NCI-H2107 treated with DMSO at 0.1 percent for 48 hours (cell line): Measurements from ENCODE around the gene MKNK1.

Experiments used
- DNase-seq: peaks from one replicate; lab custom pipeline; 2025; ENCODE audit not compliant: unreplicated experiment; lab: John Stamatoyannopoulos, UW

Gene MKNK1

DNA sequence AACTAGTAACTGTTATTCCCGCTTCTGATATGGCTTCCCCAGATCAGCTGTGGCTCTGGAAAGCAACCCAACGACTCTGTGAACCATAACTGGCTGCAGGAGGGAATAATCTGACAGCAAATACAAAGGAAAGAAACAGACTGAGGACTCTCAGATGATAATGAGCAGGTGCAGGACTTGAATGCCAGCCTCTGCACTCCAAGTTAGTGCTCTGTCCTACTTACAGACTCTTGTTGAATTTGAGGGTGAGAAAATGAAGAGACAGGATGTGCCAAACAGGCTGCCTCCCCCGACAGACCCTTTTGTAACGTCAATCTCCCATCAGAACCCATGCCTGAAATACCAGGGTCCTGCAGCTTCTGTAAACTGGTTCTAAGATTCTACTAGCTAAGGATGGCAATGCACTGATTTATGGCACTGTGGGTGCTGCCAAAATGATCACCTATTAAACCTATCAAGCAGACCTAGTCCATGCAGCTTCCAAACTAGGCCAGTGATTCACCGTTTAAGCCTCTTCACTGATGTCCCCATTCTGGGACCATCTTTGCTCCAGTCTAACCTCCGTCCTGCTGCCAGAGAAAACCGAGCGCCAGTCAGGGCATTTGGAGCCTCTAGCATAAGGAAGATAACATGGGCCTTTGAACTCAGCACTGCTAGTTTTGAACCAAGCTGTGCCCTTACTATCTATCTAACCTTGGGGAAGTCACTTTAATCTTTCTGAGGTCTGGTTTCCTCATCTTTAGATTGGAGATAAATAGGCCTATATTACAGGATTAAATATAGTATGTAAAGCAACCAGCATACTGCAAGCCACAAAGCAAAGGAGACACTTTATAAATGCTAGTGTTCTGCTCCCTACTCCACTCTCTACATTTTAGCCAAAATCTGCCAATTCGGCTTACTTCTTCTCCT, 4.8 kb downstream of the MKNK1 start:
- no peak for DNase-seq

GRCh38 chr1:46596846-46597245, 7.2 kb downstream of the MKNK1 start:
- no peak for DNase-seq

GRCh38 chr1:46596036-46596435, 8.0 kb downstream of the MKNK1 start:
- no peak for DNase-seq

DNA sequence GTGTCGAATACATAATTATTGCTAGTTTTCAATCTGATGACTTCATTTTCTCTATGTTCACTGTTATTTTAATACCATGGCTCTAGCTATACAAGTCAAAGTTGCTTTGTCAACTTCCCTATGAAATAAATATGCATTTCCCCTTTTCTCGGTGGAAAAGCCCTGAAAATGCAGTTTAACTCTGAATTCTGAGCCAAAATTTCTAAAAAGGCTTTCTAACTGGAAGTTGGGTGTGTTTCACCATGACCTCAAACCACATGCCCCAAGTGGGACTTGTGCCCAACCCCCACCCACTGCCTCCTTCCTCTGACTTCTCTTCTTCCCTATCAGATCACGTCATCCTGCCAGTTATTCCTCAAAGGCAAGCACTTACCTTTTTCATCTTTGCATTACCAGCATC, 8.9 kb downstream of the MKNK1 start:
- DNase-seq: no peak

- DNase-seq: no peak
Measured at GRCh38 chr1:46594063-46594462, 10.0 kb downstream of the MKNK1 start.

GRCh38 chr1:46592823-46593222, 11.2 kb downstream of the MKNK1 start:
- DNase-seq: no peak

DNA sequence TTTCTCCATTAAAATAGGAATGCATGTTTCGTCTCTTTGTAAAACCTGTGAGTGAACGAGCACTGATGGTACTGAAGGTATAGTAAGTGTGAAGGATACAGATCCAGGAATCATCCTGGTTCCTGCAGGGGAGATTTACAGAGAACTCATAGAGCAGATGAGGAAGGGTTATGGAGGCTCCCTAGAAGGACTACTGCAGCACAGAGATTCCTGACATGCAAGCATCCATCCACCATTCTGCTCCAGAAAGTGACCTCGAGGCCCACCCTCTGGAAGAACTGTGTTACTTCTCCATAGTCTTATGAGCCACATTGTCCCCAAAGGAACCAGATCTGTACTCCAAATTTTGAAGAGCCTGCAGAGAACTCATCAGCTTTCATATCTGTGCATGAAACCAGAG, 14.5 kb downstream of the MKNK1 start:
- no peak for DNase-seq

DNA sequence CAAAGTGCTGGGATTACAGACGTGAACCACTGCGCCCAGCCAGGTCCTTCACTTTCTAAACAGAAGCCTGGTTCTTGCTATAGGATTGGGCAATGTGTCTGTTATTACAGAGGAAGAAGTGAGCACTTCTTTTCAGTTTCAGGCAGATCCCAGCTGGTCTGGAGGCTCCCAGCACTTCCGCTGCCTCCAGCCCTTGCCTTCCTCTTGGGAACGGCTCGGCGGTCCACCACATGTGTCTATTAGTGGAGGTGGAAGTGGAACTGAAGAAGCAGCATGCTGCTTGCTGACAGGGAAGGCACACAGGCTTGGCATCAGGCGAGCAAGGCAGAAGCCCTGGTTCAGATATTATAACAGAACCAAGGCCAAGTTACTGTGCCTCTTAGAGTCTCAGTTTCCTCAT, 17.0 kb downstream of the MKNK1 start:
- DNase-seq: no peak

- no peak for DNase-seq
Measured at GRCh38 chr1:46585312-46585938, 18.6 kb downstream of the MKNK1 start.

DNA sequence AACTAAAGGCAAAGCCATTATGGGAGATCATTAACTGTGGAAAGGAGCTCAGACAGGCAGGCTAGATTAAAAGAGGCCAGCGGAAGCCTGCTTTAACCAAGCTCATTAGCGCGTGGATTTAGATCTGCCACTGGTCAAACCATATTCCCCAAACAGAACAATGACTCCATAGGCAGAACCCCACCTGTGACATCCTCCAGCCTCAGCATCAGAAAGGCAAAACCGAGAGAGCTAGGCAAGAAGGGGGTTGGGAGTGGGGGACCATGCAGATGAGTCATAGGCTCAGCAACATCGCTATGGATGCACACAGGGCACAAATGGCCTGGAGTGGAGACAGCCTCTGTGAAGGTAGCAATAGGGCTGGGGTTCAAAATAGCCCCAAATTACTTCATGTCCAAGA, 20.6 kb downstream of the MKNK1 start:
- DNase-seq: no peak

- DNase-seq: no peak
Measured at GRCh38 chr1:46582972-46583371, 21.1 kb downstream of the MKNK1 start.

- no peak for DNase-seq
Measured at GRCh38 chr1:46581681-46582455, 22.2 kb downstream of the MKNK1 start.

DNA sequence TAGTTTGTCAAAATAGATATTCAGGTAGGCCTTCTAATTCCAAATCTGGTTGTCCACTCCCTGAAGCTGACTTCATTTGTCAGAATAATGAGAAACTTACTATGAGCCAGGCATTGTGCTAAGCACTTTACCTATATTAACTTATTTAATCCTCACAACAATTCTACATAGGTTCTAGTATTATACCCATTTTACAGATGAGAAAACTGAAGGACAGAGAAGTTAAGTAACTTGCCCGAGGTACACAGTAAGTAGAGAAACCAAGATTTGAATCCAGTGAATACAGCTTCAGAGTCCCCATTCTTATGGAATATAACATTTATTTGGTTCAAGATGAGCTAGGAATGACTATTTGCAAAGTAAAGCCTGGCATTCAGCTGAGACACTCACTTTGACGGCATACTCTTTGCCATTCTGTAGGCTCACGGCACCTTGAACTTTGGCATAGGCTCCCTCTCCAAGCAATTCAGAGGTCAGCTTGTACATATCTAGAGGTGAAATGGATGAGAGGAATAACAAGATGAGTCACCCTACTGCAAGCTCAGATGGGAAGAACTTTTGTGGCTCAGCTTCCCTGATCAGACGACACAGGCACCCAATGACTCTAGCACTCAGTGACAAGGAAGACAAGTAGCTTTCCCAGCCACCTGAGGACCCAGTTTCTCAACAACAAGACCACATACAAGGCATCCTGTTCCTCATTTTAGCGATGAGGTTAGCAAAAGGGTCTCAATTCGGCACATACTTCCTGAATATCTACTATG, 23.7 kb downstream of the MKNK1 start:
- DNase-seq: no peak

DNA sequence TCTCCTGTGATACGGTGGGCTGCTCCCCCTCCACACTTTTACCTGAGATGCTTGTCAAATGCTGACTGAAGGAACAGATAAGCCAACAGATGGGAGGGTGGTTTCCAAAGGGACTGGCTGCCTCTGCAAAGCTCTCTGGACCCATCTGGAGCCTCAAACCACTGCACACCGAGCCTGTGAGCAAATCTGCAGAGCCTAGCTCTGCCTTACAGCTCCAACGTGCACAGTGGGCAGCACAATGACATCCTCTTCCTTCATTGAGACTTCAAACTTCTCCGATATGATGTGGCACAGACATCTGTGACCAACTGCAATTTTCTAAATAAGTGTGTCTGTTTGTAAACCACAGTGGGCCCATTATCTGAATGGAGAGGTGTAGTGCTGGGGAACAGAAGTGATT, 26.4 kb downstream of the MKNK1 start:
- DNase-seq: no peak

- no peak for DNase-seq
Measured at GRCh38 chr1:46576596-46576995, 27.5 kb downstream of the MKNK1 start.

DNA sequence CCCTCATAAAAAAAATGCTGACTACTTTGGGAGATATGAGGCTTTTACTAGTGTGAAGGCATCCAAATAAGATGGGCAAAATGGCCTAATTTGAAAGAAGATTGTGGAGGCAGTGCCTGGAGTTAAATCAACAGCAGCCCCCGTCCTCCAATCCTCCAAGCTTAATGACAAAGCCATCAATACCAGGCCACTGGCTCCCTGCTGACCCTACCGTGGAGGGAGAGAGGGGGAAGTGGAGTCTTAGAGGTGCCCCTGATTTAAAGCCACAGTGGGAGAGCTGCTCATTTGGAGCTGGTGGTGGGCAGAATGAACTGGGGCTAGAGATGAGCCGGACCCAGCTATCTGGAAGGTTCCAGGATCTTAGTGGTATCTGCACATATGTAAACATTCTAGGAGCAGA, 28.3 kb downstream of the MKNK1 start:
- DNase-seq: no peak

GRCh38 chr1:46575300-46575699, 28.8 kb downstream of the MKNK1 start:
- no peak for DNase-seq

- DNase-seq: no peak
Measured at GRCh38 chr1:46571691-46572225, 32.3 kb downstream of the MKNK1 start.

- DNase-seq: no peak
Measured at GRCh38 chr1:46569884-46570725, 34.0 kb downstream of the MKNK1 start.

- no peak for DNase-seq
Measured at GRCh38 chr1:46569116-46569515, 35.0 kb downstream of the MKNK1 start.
